Measurements from ENCODE around the gene NEIL3. TPM values are rescaled to one million over a fixed set of nuclear protein-coding genes. Genes with fewer than 3 reads are reported as not detected.

Gene NEIL3
- total RNA-seq, 4 donors from 2014 or later, result 0.41 to 0.95 TPM; not detected in 2

- DNase-seq, result no peak
- intact Hi-C loops (cut with DNase I; ENCODE audit: low total_unique reads), result no loop called here
- no peak for TF ChIP-seq POLR2AphosphoS5 (IDR thresholded peaks at IDR 0.05)
- no peak for TF ChIP-seq POLR2A (IDR thresholded peaks at IDR 0.05)
- no peak for TF ChIP-seq CTCF (IDR thresholded peaks at IDR 0.05)
- no peak for TF ChIP-seq EP300 (IDR thresholded peaks at IDR 0.05; ENCODE audit: low read depth)
Observed at GRCh38 chr4:177401658-177402273, 92.1 kb downstream of the NEIL3 start.

GRCh38 chr4:177403746-177404145 is 94.1 kb downstream of the NEIL3 start:
- 60 to 64% methylated on average over 4 to 6 of the region's 6 CpGs for WGBS, 2 donors (ENCODE audit: low coverage in 1 of 2)
- TF ChIP-seq POLR2A (IDR thresholded peaks at IDR 0.05) (no peak), EP300 (IDR thresholded peaks at IDR 0.05; ENCODE audit: low read depth) (no peak), CTCF (IDR thresholded peaks at IDR 0.05) (no peak), POLR2AphosphoS5 (IDR thresholded peaks at IDR 0.05) (no peak)
- H3K4me1 ChIP-seq, result no peaks in the 10 kb centered on the region
- intact Hi-C loops (cut with DNase I; ENCODE audit: low total_unique reads) (no loop called here), in situ Hi-C loops (cut with MboI; ENCODE audit: low pct_ligation_motif_present in 1 of 4, low pct_unique_long_range_greater_than_20kb in 1 of 4, low sequenced_read_pairs in 3 of 4) (no loop called here)
- no peak for DNase-seq
- H3K4me3 ChIP-seq, result no peak overlapping the region
- no peaks in the 10 kb centered on the region for H3K9me3 ChIP-seq
- no peaks in the 10 kb centered on the region for H3K36me3 ChIP-seq
- H3K27me3 ChIP-seq, result no peaks in the 10 kb centered on the region
- H3K27ac ChIP-seq, result no peak overlapping the region

More at GRCh38 chr4:177401658-177402273, 92.1 kb downstream of the NEIL3 start:
- no peaks in the 10 kb centered on the region for H3K4me1 ChIP-seq
- in situ Hi-C loops (cut with MboI; ENCODE audit: low pct_ligation_motif_present in 1 of 4, low pct_unique_long_range_greater_than_20kb in 1 of 4, low sequenced_read_pairs in 3 of 4), result no loop called here
- no peaks in the 10 kb centered on the region for H3K27me3 ChIP-seq
- WGBS, 2 donors (ENCODE audit: low coverage in 1 of 2), result 60 to 83% methylated on average over 1 to 5 of the region's 5 CpGs
- no peaks in the 10 kb centered on the region for H3K9me3 ChIP-seq
- no peak overlapping the region for H3K4me3 ChIP-seq
- H3K27ac ChIP-seq, result no peak overlapping the region
- no peaks in the 10 kb centered on the region for H3K36me3 ChIP-seq

- no peak for DNase-seq
- no peak overlapping the region for H3K4me3 ChIP-seq
- no peaks in the 10 kb centered on the region for H3K9me3 ChIP-seq
- no peak overlapping the region for H3K27ac ChIP-seq
- no peaks in the 10 kb centered on the region for H3K4me1 ChIP-seq
- in situ Hi-C loops (cut with MboI; ENCODE audit: low pct_ligation_motif_present in 1 of 4, low pct_unique_long_range_greater_than_20kb in 1 of 4, low sequenced_read_pairs in 3 of 4), result no loop called here
- no peaks in the 10 kb centered on the region for H3K36me3 ChIP-seq
- intact Hi-C loops (cut with DNase I; ENCODE audit: low total_unique reads), result no loop called here
- TF ChIP-seq EP300 (IDR thresholded peaks at IDR 0.05; ENCODE audit: low read depth) (no peak), POLR2AphosphoS5 (IDR thresholded peaks at IDR 0.05) (no peak), POLR2A (IDR thresholded peaks at IDR 0.05) (no peak), CTCF (IDR thresholded peaks at IDR 0.05) (no peak)
- no peaks in the 10 kb centered on the region for H3K27me3 ChIP-seq
- WGBS, 2 donors (ENCODE audit: low coverage in 1 of 2), result 67 to 78% methylated on average over 1 to 3 of the region's 3 CpGs
Observed at GRCh38 chr4:177404342-177404741, 94.7 kb downstream of the NEIL3 start.

- intact Hi-C loops (cut with DNase I; ENCODE audit: low total_unique reads) (no loop called here), in situ Hi-C loops (cut with MboI; ENCODE audit: low pct_ligation_motif_present in 1 of 4, low pct_unique_long_range_greater_than_20kb in 1 of 4, low sequenced_read_pairs in 3 of 4) (no loop called here)
- Histone ChIP-seq H3K27ac (no peak overlapping the region), H3K27me3 (no peaks in the 10 kb centered on the region), H3K4me1 (no peaks in the 10 kb centered on the region), H3K36me3 (no peaks in the 10 kb centered on the region), H3K9me3 (no peaks in the 10 kb centered on the region), H3K4me3 (no peak overlapping the region)
- WGBS, 2 donors (ENCODE audit: low coverage in 1 of 2), result 81 to 84% methylated on average over 3 to 4 of the region's 4 CpGs
- TF ChIP-seq POLR2A (IDR thresholded peaks at IDR 0.05) (no peak), POLR2AphosphoS5 (IDR thresholded peaks at IDR 0.05) (no peak), EP300 (IDR thresholded peaks at IDR 0.05; ENCODE audit: low read depth) (no peak)
- DNase-seq, result no peak
Observed at GRCh38 chr4:177404986-177405385, 95.3 kb downstream of the NEIL3 start.

- WGBS, 2 donors (ENCODE audit: low coverage in 1 of 2), result 76% methylated on average over 2 of the region's 2 CpGs
- intact Hi-C loops (cut with DNase I; ENCODE audit: low total_unique reads) (no loop called here), in situ Hi-C loops (cut with MboI; ENCODE audit: low pct_ligation_motif_present in 1 of 4, low pct_unique_long_range_greater_than_20kb in 1 of 4, low sequenced_read_pairs in 3 of 4) (no loop called here)
- no peak for DNase-seq
- Histone ChIP-seq H3K4me1 (no peaks in the 10 kb centered on the region), H3K36me3 (no peaks in the 10 kb centered on the region), H3K9me3 (no peaks in the 10 kb centered on the region), H3K27me3 (no peaks in the 10 kb centered on the region), H3K4me3 (no peak overlapping the region), H3K27ac (no peak overlapping the region)
- TF ChIP-seq EP300 (IDR thresholded peaks at IDR 0.05; ENCODE audit: low read depth) (no peak), POLR2AphosphoS5 (IDR thresholded peaks at IDR 0.05) (no peak), CTCF (IDR thresholded peaks at IDR 0.05) (no peak), POLR2A (IDR thresholded peaks at IDR 0.05) (no peak)
Observed at GRCh38 chr4:177405508-177405907, 95.8 kb downstream of the NEIL3 start.

Measured in transverse colon (tissue), 4 donors.